GM18861 (cell line): ENCODE results near the gene CRABP1.

ENCODE experiments used
- ATAC-seq: cut with Tn5 transposase; IDR thresholded peaks from one replicate; pipeline ENCODE4 v1.9.1; 2021; ENCODE audit not compliant: unreplicated experiment

CRABP1 gene

GRCh38 chr15:78316283-78317083, 23.7 kb upstream of the CRABP1 start:
- peak; percentile 66 for ATAC-seq

DNA sequence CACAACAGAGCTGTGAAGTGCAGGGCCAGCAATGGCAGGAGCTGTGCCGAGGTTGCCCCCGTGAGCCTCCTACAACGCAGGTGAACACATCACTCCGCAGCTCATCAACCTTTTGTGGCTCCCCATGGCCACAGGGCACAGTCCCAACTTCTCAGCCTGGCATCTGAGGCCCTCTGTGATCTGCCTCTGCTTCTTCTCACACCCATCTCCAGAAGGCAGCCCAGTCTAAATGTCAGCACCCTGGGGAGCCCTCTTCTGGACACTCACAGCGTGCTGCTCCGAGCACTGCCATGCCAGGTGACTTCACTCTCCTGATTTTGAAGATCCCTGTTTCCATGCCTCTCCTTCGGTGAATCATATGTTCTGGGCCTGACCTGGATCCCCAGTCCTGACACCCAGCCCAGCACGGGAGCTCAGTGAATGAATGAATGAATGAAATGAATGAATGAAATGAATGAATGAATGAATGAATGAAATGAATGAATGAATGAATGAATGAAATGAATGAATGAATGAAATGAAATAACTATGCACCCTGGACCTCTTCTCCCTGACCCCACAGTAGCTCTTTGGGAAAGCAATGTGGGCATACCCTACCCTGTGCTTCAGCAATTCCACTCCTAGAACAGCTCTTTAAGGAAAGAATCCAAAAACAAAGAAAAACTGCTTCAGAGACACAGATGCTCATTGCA, 22.9 kb upstream of the CRABP1 start:
- ATAC-seq, result no peak

- ATAC-seq, result no peak
Measured at GRCh38 chr15:78319588-78319987, 20.6 kb upstream of the CRABP1 start.

GRCh38 chr15:78320183-78320582, 20.0 kb upstream of the CRABP1 start:
- no peak for ATAC-seq

GRCh38 chr15:78321041-78321570, 19.0 kb upstream of the CRABP1 start:
- ATAC-seq, result no peak

GRCh38 chr15:78321786-78322185, 18.4 kb upstream of the CRABP1 start:
- no peak for ATAC-seq

GRCh38 chr15:78322243-78322642, 17.9 kb upstream of the CRABP1 start:
- ATAC-seq, result no peak

- no peak for ATAC-seq
Measured at GRCh38 chr15:78322724-78323521, 17.2 kb upstream of the CRABP1 start.

GRCh38 chr15:78323693-78324092, 16.5 kb upstream of the CRABP1 start:
- no peak for ATAC-seq

- no peak for ATAC-seq
Measured at GRCh38 chr15:78324144-78324543, 16.0 kb upstream of the CRABP1 start.

GRCh38 chr15:78325092-78325843, 14.9 kb upstream of the CRABP1 start:
- no peak for ATAC-seq

GRCh38 chr15:78327466-78327865, 12.7 kb upstream of the CRABP1 start:
- ATAC-seq, result no peak

GRCh38 chr15:78329625-78330024, 10.5 kb upstream of the CRABP1 start:
- ATAC-seq, result no peak

GRCh38 chr15:78334845-78335244, 5.3 kb upstream of the CRABP1 start:
- ATAC-seq, result no peak

GRCh38 chr15:78335985-78336384, 4.2 kb upstream of the CRABP1 start:
- ATAC-seq, result no peak

GRCh38 chr15:78338781-78339180, 1.4 kb upstream of the CRABP1 start:
- no peak for ATAC-seq

- ATAC-seq, result no peak
Measured at GRCh38 chr15:78339559-78339958, 594 bp upstream of the CRABP1 start.

GRCh38 chr15:78341057-78341987, 1.2 kb downstream of the CRABP1 start:
- ATAC-seq, result no peak

DNA sequence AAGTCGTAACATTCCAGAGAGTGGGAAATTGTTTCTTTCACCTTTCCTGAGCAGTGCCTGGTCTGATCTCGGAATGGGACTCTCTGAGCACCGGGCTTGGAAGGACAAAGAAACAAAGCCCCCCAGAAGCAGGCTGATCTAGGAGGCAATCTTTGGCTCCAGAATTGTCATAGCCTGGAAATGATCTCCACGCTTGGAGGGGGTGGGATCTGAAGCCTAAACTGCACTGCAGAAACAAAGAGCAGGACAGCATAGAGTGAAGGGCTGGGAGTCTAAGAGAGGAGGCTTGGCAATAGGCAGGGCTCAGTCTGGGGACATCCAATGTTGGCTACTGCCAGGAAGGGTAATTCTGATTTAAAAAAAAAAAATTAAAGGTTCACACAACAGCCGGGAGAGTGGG, 1.9 kb downstream of the CRABP1 start:
- ATAC-seq, result no peak
